SU-DHL-6 (cell line): ENCODE results near the gene FAM118A.

Source experiments
- CTCF ChIP-seq: fragments of 200-600 bp; sonication (generic); IDR thresholded peaks from one replicate; pipeline ENCODE4 v1.5.1; 2017; ENCODE audit warnings: antibody characterized with exemption, mild to moderate bottlenecking, low read length, moderate library complexity; ENCODE audit not compliant: insufficient read depth, poor library complexity, severe bottlenecking
- EZH2phosphoT487 ChIP-seq: fragments of 200-600 bp; sonication (generic), shearing (Covaris generic); conservative IDR thresholded peaks from 2 replicates; pipeline ENCODE4 v1.6.1; 2018; ENCODE audit warnings: mild to moderate bottlenecking, antibody characterized with exemption, low read length, moderate library complexity, mixed read lengths

GRCh38 chr22:45302751-45303150 is 7.0 kb upstream of the FAM118A start:
- TF ChIP-seq CTCF = no peak
- TF ChIP-seq EZH2phosphoT487 = no peak
